HG02610 (cell line): ENCODE results near the gene RAB3B.
"Not testable (repeated sequence)": the region's sequence is repeated elsewhere in the genome, so short reads cannot be mapped to it uniquely, and the experiment has no call there.

Source experiments
- ATAC-seq: cut with Tn5 transposase; IDR thresholded peaks from one replicate; pipeline ENCODE4 v1.9.1; 2021; ENCODE audit warnings: mild to moderate bottlenecking, moderate library complexity; ENCODE audit not compliant: unreplicated experiment

Gene RAB3B

DNA sequence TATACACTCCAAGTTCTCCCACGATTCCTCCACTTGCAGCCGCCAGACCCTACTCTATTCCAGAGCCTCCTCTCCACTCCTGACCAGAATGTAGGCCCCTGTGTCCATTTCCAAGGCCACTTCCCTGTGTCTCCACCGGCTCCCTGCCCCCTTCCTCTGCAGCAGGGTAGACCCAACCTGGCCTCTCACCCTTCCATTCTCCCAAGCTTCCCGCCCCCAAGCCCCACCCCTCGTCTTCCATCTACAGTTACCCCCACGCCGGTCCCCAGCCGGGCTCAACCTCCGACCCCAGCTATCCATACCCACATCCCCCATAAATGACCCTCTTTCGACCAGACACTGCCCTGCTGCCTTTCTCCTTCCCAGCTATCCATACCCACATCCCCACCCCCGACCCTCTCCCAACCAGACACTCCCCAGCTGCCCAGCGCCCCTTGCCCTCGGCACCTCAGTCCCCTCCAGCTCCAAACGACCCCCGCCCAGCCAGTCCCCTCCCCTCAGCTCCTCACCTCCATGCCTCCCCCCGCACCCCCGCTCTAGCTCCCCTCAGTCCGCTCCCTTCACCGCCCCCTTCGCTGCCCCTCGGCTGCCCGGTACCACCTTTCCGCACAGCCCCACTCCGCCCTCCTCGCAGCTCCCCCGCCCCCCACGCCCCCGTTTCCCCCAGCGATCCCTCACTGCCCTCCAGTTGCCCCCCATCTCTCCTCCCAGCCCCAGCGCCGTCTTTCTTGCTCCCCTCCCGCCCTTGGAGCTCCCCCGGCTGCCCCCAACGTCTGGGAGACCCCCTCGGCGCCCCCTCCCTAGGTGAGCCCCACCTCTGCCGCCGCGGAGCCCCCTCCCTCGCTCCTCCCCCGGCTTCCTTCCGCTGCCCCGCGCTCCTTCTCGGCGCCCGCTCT is 670 bp downstream of the RAB3B start:
- ATAC-seq = no peak

DNA sequence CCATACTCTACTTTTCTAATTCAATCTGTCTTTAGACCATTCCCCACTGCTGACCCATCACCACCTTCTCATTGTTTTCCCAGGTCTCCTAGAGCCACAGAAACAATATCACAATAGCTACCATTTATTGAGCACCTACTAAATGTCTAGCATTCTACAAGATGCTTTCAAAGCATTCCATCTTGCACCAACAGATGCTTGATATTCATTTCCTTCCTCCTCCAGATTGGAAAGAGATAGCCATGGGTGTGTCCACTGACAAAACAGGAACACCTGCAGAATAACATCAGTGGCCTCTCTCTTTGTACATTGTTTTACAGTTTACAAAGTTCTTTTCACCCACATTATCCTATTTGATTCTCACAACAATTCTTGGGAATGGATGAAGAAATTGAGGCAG is 2.2 kb downstream of the RAB3B start:
- no peak for ATAC-seq

DNA sequence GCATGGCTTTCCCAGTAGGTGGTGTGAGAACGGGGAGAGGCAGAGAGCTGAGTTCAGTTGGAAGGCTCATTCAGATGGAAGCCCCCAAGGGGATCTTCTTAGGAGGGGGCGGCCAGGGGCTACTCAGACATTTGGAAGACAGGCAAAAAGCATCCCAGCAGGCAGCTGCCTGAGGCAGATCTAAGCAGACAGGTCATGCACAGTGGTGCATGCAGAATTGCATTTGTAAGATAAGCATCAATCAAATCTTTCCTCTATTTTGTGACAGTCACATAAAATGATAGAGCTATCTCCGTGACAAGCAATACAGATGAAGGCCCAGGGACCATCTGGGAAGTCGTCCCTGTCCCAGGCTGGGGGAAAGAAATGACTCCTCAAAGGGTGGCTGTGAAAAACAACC is 3.8 kb downstream of the RAB3B start:
- no peak for ATAC-seq

DNA sequence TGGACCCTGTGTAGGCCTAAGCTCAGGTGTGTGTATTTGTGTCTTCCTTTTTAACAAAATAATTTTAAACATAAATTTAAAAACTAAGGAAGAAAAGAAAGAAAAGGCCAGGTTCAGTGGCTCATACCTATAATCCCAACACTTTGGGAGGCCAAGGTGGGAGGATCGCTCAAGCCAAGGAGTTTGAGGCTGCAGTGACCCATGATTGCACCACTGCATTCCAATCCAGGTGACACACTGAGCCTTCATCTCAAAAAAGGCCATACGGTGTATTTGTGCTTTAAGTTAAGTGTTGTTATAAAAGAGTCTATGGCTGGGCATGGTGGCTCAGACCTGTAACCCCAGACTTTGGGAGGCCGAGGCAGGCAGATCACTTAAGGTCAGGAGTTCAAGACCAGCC is 8.3 kb downstream of the RAB3B start:
- ATAC-seq = no peak

DNA sequence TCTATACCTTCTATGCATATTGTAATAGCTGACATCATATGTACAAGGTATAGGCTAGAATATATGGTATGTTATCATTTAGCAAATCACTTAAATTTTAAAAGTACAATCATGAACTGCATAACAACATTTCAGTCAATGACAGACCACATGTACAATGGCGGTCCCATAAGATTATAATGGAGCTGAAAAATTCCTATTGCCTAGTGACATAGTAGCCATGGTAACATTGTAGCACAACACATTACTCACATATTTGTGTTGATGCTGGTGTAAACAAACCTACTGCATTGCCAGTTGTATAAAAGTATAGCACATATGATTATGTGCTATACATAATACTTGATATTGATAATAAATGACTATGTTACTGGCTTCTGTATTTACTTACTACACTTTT is 8.9 kb downstream of the RAB3B start:
- no peak for ATAC-seq

DNA sequence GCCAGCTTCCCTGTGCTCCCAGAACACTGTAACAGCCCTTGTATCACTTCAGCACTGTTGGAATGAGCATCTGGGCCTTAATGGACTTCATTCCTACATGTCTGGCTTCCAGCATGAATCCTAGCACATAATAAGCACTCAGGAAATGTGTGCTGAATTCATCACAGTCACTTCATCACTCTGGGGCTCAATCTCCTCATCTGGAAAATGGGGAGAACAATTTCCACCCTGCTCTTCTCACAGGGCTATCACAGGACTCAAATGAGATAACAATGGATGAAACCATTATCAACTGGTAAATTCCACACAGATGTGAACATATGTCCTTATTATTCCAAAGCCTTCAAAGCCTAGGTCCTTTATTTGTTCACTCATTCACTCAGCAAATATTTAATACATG is 12.4 kb downstream of the RAB3B start:
- ATAC-seq = no peak

DNA sequence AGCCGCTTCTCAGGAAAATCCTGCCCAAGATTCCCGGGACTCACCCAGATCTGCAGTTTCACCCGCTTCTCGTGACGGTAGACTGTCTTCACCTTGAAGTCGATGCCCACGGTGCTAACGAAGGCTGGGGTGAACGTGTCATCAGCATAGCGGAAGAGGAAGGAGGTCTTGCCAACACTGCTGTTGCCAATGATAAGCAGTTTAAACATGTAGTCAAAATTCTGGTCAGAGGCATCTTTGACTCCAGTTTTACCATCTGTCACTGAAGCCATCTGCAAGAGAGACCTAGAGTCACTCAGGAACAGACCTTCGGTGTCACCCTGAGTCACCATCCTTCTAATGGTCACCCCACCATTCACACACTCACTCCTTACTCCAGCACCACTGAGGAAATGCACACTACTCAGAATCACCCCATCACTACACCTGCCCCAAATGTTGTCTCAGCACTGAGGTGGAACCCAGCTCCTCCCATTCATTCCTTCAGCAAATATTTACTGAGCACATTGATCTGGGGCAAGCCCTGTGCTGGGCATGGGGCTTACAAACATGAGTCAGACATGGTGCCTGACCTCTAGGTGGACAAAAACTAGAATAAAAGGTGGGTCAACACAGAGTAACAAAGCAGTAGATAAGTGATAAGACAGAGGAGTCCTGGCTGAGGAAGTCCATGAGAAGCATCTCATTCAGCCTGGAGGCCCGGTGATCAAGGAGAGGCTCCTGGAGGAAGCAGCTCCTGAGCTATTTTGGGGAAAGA is 13.5 kb downstream of the RAB3B start:
- no peak for ATAC-seq

DNA sequence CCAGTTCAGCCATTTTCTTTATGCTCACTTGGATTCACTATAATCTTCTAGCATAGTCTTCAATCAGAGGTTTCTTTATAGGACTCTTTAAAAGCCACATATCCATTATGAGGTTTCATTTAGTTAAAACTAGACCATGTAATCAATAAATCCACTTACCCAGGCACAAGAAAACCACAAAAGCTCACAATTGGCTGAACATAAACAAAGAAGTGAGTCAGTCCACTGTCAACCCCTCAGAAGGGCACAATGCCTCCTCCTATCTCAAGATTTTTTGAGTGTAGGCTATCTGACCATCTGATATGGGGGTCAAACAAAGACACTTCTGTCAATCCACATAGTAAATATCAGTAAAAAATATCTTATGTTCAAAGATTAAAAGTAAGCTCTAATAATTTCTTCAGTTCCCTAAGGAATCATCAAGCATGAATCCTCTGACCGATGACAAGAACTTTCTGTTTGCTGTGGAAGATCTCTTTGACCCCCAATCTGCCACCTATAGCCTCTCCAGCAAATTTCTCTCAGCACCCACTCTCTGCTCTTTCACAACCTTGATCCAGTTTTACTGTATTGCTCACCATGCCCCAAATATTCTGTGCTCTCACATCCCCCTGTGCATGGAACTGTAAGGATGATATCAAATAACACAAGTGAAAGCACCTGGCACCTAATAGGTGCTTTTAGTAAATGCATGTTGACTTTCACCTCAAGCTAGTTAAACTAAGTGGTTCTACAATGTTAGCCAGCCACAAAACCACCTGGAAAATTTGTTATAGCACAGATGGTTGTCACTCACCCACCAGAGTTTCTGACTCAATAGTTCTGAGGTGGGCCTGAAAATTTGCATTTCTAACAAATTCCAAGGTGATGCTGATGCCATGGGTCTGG is 16.7 kb downstream of the RAB3B start:
- peak; percentile 50 for ATAC-seq

DNA sequence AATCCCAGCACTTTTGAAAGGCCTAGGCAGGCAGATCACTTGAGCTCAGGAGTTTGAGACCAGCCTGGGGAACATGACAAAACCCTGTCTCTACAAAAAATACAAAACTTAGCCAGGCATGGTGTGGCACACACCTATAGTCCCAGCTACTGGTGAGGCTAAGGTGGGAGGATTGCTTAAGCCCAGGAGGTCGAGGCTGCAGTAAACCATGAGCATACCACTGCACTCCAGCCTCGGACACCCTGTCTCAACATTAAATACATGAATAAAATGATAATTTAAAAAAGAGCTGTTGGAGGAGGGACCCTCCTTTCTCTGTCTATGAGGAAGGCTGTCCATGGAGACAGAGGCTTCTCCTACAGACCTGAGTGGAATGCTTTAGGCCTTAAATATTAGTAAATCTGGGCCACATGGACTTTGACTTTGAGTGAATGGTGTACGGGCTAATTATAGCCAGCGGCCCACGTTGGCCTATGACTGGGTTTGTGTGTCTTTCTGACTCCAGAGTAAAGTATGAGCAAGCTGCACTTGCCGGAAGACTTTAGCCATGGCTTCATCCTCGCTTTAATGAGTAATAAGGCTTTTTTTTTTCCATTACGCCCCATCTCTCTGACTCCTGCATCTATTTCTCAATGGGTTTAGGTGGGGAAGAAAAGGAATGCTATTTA is 21.3 kb downstream of the RAB3B start:
- no peak for ATAC-seq

DNA sequence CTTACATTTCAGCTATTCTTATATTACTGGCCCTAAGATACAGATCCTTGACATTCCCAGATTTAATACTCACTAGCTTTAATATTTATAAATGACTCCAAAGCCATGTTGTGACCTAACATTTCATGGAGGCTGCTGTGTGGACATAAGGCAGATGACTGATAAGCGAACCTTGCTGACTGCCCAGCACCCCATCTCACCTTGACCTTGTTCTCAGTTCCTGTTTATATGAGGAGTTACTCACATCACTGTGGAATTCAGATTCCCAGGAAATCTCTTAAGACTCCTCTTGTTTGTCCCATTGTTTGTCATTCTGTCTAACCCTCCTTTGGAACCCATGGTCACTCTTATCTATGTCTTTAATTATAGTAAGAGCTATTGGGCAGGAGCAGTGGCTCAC is 21.9 kb downstream of the RAB3B start:
- no peak for ATAC-seq

DNA sequence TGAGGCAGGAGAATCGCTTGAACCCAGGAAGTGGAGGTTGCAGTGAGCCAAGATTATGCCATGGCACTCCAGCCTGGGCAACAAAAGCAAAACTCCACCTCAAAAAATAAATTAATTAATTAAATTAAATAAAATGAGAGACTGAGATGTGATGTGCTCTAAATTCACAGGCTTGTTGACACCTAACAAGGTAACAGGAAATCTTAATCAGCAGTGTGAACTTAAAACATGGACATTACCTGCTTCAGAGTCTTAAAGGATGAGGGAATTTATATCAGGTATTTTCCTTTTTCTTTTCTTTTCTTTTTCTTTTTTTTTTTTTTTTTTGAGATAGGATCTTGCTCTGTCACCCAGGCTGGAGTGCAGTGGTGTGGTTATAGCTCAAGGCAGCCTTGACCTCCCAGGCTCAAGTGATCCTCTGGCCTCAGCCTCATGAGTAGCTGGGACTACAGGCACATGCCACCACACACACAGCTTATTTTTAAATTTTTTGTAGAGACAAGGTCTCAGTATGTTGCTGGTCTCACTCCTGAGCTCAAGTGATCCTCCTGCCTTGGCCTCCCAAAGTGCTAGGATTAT is 23.2 kb downstream of the RAB3B start:
- ATAC-seq = not testable (repeated sequence)

DNA sequence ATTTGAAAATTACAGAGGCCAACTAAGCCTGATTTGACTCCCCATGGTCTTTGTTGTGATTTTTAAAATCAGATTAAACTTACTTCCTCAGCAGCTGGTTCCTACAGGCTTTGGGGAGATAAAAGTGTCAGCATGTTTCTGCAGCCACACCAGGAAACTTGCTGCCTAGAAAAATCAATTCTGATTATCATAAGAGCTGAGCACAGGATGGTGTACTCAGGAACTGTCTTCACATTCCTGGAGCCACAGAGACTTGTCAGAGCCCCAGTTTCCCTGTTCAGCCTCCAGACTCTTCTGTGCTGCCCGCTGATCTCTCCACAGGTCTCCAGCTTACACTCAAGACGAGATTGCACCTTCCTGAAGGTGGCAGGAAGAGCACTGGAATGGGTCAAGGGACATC is 23.9 kb downstream of the RAB3B start:
- no peak for ATAC-seq

DNA sequence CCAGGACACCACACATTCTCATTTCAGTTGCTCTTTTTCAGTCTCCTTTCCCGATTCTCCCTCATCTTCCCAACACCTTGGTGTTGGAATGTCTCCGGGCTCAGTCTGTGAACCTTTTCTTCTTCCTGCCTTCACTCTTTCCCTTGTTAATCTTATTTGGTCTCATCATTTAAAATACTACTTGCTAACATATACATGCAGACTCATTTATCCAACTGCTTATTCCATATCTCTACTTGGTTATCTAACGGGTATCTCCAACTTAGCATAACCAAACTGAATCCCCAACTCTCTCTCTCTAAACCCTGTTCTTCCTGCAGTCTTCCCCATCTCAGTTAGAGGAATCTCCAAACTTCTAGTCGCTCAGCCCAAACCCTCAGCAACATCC is 26.2 kb downstream of the RAB3B start:
- ATAC-seq = no peak

DNA sequence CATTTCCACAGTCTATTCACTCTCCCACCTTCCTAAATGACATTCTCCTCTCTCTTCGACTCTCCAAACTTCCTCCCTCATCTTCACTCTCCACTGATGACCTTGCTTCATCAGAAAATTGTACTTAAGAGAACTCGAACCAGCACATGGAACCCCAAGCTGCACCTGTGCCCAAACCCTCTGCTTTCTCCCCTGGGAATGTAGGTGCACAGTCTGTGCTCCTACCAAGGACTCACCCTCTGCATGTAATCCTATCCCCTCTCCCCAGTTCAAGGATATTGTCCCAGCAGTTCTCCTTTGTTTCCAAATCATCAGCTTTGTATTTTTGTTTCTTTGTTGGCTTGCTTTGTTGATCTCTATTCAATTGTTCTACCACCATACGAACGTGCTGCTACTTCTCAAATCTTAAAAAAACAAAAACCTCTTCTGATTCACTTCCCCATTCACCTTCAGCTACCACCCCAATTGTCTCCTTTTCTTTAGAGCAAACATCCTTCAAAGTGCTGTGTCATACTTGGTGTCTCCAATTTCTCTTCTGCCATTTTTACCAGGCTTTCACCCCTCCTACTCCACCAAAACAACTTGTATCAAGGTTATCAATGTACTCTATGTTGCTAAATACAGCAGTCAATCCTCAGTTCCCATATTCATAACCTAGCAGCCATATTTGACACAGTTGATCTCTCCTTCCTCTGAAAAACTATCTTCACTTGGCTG is 26.8 kb downstream of the RAB3B start:
- ATAC-seq = no peak

DNA sequence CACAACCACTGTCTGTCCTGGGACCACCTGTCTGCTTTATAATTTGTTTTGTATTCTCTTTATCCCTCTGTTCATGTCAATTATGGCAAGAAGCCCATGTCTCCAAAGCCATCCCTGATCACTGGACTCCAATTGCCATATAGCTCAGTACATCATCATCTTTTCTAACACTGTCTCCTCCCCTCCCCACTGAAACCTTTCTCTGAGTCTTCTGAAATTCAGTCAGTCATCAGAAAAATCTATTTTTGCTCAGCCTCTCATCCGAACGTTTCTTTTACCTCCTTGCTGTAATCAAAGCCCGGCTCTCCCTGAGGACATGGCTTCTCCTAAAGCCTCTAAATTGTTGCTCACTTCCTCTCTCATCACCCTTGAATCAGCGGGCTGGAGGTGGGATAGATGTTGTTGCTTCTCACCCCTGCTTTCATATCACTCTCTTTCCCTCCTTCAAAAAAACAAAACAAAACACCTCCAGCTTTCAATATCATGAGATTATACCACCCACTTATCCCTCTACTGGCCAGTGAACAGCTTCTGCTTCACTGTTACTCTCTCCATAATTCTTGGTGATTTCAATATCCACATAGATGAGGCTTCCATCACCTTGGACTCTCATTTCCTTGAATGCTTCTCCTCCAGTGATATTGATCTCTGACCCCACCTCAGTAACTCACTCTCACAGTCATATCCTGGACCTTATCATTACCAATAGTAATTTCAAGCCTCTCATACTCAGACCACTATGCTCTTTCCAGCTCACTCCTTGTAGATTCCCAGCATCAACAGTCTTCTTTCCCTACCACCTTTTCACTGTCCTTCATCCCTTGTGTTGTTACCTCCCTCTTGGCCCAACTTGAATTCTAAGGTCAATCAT is 27.8 kb downstream of the RAB3B start:
- no peak for ATAC-seq

DNA sequence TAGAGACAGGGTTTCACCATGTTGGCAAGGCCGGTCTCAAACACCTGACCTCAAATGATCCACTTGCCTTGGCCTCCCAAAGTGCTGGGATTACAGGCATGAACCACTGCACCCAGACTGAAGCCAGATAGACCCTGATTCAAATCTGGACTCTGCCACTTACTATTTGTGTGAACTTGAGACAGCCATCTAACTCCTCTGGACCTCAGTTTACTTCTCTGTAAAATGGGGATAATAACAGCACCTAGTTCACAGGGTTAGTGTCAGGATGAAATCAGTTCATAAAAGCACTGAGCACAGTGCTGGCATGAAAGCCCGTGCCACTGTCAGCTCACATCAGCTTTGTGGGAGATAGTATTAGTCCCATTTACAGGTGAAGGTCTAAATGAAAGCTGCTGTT is 28.5 kb downstream of the RAB3B start:
- no peak for ATAC-seq

DNA sequence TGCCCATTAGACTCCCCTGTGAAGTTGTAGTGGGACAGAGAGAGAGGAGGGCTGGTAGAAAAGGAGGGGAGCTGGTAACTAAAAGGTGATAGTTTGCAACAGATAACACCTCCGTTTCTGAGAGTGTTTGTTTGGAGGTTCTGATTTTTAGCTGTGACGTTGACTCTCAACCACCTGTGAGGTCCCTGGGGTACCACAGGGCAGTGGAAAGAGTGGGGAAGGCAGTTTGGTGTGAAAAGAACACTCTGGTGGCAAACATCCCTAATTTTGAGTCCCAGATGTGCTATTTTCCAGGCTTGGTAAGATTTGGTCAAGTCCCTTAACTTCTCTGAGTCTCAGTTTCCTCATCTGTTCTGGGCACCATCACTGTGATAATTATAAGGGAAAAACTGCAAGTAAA is 29.3 kb downstream of the RAB3B start:
- ATAC-seq = no peak

DNA sequence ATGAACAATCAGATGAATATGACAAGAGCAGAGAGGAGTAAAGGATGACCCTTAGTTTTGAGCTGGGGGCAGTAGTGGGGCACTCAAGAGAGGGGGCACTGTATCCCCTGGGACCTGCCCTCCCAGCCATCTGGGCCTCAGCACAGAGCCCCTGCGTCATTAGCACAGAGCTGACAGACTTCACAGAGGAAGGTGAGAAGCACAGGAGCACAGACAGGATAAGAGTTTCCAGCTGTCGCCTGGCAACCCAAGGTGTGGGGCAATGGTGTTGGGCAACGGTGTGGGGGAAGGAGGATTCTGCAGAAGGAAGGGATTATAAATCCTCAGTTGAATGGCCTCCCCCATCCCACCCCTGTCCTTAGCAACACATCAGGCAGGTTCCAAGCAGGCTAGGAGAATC is 30.2 kb downstream of the RAB3B start:
- ATAC-seq = no peak

DNA sequence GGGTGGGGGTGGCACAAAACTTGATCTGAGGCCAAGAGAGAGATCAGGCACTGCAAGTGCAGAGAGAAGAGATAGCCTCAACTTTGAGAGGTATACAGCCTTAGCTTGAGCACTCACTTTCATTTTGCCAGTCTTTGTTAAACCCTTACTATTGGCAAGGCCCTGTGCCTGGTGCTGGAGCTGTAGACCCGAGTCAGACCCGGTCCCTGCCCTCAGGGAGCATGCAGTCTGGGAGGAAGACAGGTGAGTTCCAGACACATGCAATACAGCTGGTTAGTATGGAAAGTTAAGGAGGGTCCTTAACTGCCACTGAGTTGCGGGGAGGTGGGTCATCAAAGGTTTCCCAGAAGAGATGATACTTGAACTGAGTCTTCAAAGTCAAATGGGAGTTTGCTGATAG is 31.7 kb downstream of the RAB3B start:
- ATAC-seq = no peak
